AG04450 (cell line): ENCODE data around the gene MAL. TPM values are rescaled to one million over a fixed set of nuclear protein-coding genes. Genes with fewer than 3 reads are reported as not detected.

Experiments
- CTCF ChIA-PET: fragments of 300-600, 350-600 bp; formaldehyde crosslinking; extraction: SDS; loops from one replicate; lab custom pipeline; 2022; ENCODE audit warnings: antibody characterized with exemption, inconsistent platforms; lab: Charles Lee
- POLR2A ChIA-PET: fragments of 350-600 bp; formaldehyde crosslinking; extraction: SDS; loops from one replicate; lab custom pipeline; 2021; ENCODE audit warnings: antibody characterized with exemption, inconsistent platforms; lab: Yijun Ruan, JAX
- DNase-seq: peaks from one replicate; pipeline ENCODE4 v3.0.0-alpha.2; 2011; ENCODE audit warnings: low read depth, low spot score
- H3K27ac ChIP-seq: one replicate; pipeline ENCODE4 v1.5.1; 2012; ENCODE audit warnings: low read depth, low read length, control low read depth
- H3K27me3 ChIP-seq: one replicate; pipeline ENCODE4 v1.6.0; 2012; ENCODE audit warnings: low read length; ENCODE audit not compliant: control insufficient read depth, insufficient read depth
- H3K4me3 ChIP-seq: 2 replicates; pipeline ENCODE4 v1.5.1; 2011; ENCODE audit warnings: mild to moderate bottlenecking, low read depth, low read length, control low read depth
- H3K9me3 ChIP-seq: 2 replicates; pipeline ENCODE4 v1.5.1; 2012; ENCODE audit warnings: low read length; ENCODE audit not compliant: control insufficient read depth, insufficient read depth
- polyA plus RNA-seq: library from polyadenylated mRNA; depleted of rRNA; stranded (reverse); fragments of >200 nt; gene quantifications from 2 replicates; pipeline ENCODE4 v1.2.3, GENCODE V29; 2011
- TF ChIP-seq, protein P1 (sequence below): IDR thresholded peaks from 2 replicates; pipeline ENCODE4 v1.5.1; 2011; ENCODE audit warnings: low read depth, low read length, control low read depth, inconsistent platforms

MAL gene
- polyA plus RNA-seq, 1 experiment = not detected

DNA sequence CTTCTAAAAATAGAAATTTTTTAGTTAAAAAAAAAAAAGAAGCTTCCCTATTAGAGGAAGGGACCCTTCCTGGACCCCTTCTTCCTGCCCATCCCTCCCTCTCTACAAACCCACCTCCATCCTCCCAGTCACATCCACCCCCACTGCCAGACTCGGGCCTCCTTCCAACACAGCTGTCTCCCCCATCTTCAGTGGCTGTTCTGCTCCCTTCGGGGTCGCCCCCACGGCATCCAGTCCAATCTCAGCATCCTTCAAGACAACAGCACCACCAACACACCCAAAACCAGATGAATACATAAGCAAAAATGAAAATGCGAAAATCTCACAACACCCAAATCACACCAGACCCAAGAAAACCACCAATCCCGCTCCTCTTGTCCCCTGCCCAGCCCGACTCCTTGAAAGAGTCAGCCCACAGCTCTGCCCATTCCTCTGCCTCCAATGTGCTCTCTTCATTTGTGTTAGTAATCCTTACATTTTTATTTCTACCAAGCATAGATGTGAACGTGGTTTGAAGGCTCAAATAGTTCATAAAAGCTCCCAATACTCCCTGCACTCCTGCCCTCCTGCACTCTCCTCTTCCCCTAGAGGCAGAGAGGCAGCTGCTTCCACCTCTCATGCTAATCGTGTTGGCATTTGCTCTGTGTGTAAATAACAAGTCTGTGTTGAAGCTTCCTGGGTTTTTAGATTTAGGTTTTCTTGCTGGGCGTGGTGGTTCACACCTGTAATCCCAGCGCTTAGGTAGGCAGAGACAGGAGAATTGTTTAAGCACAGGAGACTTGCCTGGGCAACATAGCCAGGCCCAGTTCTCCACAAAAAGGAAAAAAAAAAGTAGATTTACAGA is 37.0 kb downstream of the MAL start:
- CTCF ChIA-PET = interaction anchor here (1.1 to 4.7 kb wide), 3 partner anchors 15 to 76 kb away, joined by 3 to 42 read pairs (median 3); no protein-coding TSS in a partner anchor
- peaks cover 6% of the 10 kb centered on the region for H3K27me3 ChIP-seq
- no peak for DNase-seq

DNA sequence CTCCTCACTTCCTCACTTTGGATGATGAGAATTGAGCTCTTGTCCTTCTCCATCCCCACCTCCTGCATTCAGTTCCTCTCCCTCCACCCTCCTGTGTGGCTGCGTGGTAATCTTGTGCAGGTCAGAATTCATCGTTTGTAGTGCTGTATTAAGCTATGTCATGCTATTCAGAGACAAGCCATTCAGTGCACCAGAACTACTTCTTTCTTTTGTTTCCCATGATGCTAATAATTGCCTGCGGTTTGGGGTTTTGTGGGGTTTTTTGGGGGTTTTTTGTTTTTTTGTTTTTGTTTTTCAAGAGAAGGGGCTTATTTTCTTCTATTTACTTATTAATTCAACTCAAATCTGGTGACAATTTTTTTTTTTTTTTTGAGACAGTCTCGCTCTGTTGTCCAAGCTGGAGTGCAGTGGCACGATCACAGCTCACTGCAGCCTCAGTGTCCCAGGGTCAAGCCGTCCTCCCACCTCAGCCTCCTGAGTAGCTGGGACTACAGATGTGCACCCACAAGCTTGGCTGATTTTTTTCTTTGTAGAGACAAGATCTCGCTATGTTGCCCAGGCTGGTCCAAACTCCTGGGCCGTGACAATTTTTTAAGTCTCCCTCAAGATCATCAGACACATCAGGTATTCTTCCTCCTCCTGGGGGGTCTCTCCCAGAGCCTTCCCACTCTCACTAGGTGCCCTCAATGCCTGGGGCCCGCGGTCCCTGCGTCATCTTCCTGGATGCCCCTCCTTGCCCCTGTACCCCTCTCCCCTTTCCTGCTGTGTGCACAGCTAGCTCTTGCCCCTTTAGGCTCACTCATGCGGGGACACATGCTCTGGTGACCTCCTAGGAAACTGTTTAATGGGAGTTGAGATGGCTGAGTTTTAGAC is 37.8 kb downstream of the MAL start:
- POLR2A ChIA-PET = no interaction called here
- Histone ChIP-seq H3K27ac (no peak overlapping the region), H3K4me3 (no peak overlapping the region), H3K27me3 (peaks cover 6% of the 10 kb centered on the region), H3K9me3 (no peaks in the 10 kb centered on the region)
- TF ChIP-seq, protein P1, sequence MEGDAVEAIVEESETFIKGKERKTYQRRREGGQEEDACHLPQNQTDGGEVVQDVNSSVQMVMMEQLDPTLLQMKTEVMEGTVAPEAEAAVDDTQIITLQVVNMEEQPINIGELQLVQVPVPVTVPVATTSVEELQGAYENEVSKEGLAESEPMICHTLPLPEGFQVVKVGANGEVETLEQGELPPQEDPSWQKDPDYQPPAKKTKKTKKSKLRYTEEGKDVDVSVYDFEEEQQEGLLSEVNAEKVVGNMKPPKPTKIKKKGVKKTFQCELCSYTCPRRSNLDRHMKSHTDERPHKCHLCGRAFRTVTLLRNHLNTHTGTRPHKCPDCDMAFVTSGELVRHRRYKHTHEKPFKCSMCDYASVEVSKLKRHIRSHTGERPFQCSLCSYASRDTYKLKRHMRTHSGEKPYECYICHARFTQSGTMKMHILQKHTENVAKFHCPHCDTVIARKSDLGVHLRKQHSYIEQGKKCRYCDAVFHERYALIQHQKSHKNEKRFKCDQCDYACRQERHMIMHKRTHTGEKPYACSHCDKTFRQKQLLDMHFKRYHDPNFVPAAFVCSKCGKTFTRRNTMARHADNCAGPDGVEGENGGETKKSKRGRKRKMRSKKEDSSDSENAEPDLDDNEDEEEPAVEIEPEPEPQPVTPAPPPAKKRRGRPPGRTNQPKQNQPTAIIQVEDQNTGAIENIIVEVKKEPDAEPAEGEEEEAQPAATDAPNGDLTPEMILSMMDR = no peak
- CTCF ChIA-PET = interaction anchor here (1.1 to 4.7 kb wide), 3 partner anchors 15 to 77 kb away, joined by 3 to 42 read pairs (median 3); no protein-coding TSS in a partner anchor
- no peak for DNase-seq

More for the DNA sequence above, 37.0 kb downstream of the MAL start:
- TF ChIP-seq, protein P1 = no peak
- Histone ChIP-seq H3K4me3 (no peak overlapping the region), H3K9me3 (no peaks in the 10 kb centered on the region), H3K27ac (no peak overlapping the region)
- POLR2A ChIA-PET = no interaction called here

- TF ChIP-seq, protein P1 = no peak
- no peak for DNase-seq
- POLR2A ChIA-PET = no interaction called here
- no peak overlapping the region for H3K27ac ChIP-seq
- CTCF ChIA-PET = interaction anchor here (1.1 to 1.3 kb wide), 4 partner anchors 8 to 47 kb away, joined by 5 to 10 read pairs (median 7); no protein-coding TSS in a partner anchor
- H3K9me3 ChIP-seq = no peaks in the 10 kb centered on the region
- H3K4me3 ChIP-seq = no peak overlapping the region
- peaks cover 11% of the 10 kb centered on the region for H3K27me3 ChIP-seq
These were observed 42.7 kb downstream of the MAL start for GRCh38 chr2:95068256-95068655.

- no peak for DNase-seq
- Histone ChIP-seq H3K27me3 (peaks cover 8% of the 10 kb centered on the region), H3K9me3 (no peaks in the 10 kb centered on the region), H3K27ac (no peak overlapping the region), H3K4me3 (no peak overlapping the region)
- TF ChIP-seq, protein P1 = no peak
- CTCF ChIA-PET = interaction anchor here (1.2 kb wide), 1 partner anchor 10 kb away, joined by 4 read pairs; no protein-coding TSS in a partner anchor
- POLR2A ChIA-PET = no interaction called here
These were observed 44.0 kb downstream of the MAL start for GRCh38 chr2:95069465-95069864.
